H1 (cell line): Measurements from ENCODE around the gene PDLIM4. TPM values are rescaled to one million over a fixed set of nuclear protein-coding genes. Genes with fewer than 3 reads are reported as not detected.

Source experiments
- CTCF ChIA-PET: fragments of 300-600 bp; sonication (Branson Sonifier 250); formaldehyde crosslinking; loops from one replicate; lab custom pipeline; 2021; ENCODE audit not compliant: partially characterized antibody; lab: Charles Lee
- POLR2A ChIA-PET: fragments of 300-600 bp; sonication (Branson Sonifier 250); formaldehyde crosslinking; loops from one replicate; lab custom pipeline; 2021; ENCODE audit warnings: inconsistent platforms; ENCODE audit not compliant: partially characterized antibody; lab: Charles Lee
- DNase-seq, 2 experiments: peaks; one replicate each; pipeline versions ENCODE4 v3.0.0 to v3.0.0-alpha.2; 2010 to 2022; ENCODE audit warnings: low spot score in 2 of 2, low read depth in 1 of 2, mixed read lengths in 1 of 2
- FAIRE-seq: peaks from 2 replicates; lab custom pipeline; 2011; peaks lifted over from hg19 to GRCh38; lab: Jason Lieb, UNC
- H2AFZ ChIP-seq: 2 replicates; pipeline ENCODE4 v1.8.1; 2012; ENCODE audit warnings: low read length, inconsistent platforms
- H2AK5ac ChIP-seq: 2 replicates; pipeline ENCODE4 v1.6.1; 2013; ENCODE audit warnings: low read depth, low read length
- H2BK120ac ChIP-seq: replicated peaks from 2 replicates; pipeline ENCODE3; 2013; ENCODE audit warnings: low read depth, low read length, inconsistent platforms
- H2BK12ac ChIP-seq: 2 replicates; pipeline ENCODE4 v1.6.1; 2013; ENCODE audit warnings: low read depth, low read length
- H2BK15ac ChIP-seq: 2 replicates; pipeline ENCODE4 v1.6.1; 2013; ENCODE audit warnings: low read length
- H2BK20ac ChIP-seq: 2 replicates; pipeline ENCODE4 v1.6.1; 2013; ENCODE audit warnings: low read length
- H2BK5ac ChIP-seq: 2 replicates; pipeline ENCODE4 v1.6.1; 2013; ENCODE audit warnings: low read depth, low read length
- H3K14ac ChIP-seq: 2 replicates; pipeline ENCODE4 v1.6.1; 2013; ENCODE audit warnings: inconsistent platforms; ENCODE audit not compliant: insufficient read length
- H3K18ac ChIP-seq: 2 replicates; pipeline ENCODE4 v1.6.1; 2013; ENCODE audit warnings: low read length; ENCODE audit errors: extremely low read depth
- H3K23ac ChIP-seq: 2 replicates; pipeline ENCODE4 v1.6.1; 2013; ENCODE audit warnings: inconsistent platforms; ENCODE audit not compliant: insufficient read length
- H3K23me2 ChIP-seq: 2 replicates; pipeline ENCODE4 v1.6.1; 2013; ENCODE audit warnings: low read depth, low read length
- H3K27ac ChIP-seq: 2 replicates; pipeline ENCODE4 v1.6.1; 2011; ENCODE audit warnings: low read depth, low read length, inconsistent platforms
- H3K27me3 ChIP-seq, 4 experiments: replicated peaks in 1 of 4; 1 replicate in 1 of 4; 2 replicates in 3 of 4; pipeline versions ENCODE4 v1.6.1 to v1.8.1; 2011 to 2013; ENCODE audit warnings: low read length in 3 of 4, mild to moderate bottlenecking in 3 of 4, inconsistent platforms in 2 of 4, mixed read lengths in 2 of 4, moderate library complexity in 1 of 4; ENCODE audit not compliant: control insufficient read depth in 3 of 4, insufficient read depth in 3 of 4; ENCODE audit errors: extremely low read depth in 1 of 4
- H3K36me3 ChIP-seq, 4 experiments: 2 replicates each; pipeline versions ENCODE4 v1.6.1 to v1.8.1; 2011 to 2013; ENCODE audit warnings: mild to moderate bottlenecking in 4 of 4, low read length in 3 of 4, moderate library complexity in 2 of 4, control low read depth in 1 of 4, inconsistent platforms in 1 of 4; ENCODE audit not compliant: insufficient read depth in 4 of 4, control insufficient read depth in 2 of 4
- H3K4ac ChIP-seq: replicated peaks from 2 replicates; pipeline ENCODE3; 2013; ENCODE audit warnings: low read length, low read depth, mixed read lengths, inconsistent platforms; ENCODE audit not compliant: insufficient read length
- H3K4me1 ChIP-seq, 4 experiments: replicated peaks in 1 of 4; 1 replicate in 1 of 4; 2 replicates in 3 of 4; pipeline versions ENCODE4 v1.6.1 to v1.8.1; 2011 to 2013; ENCODE audit warnings: low read length in 3 of 4, inconsistent platforms in 2 of 4, mixed read lengths in 1 of 4; ENCODE audit not compliant: insufficient read depth in 4 of 4, control insufficient read depth in 3 of 4
- H3K4me2 ChIP-seq, 2 experiments: 2 replicates each; pipeline versions ENCODE4 v1.6.1 to v1.8.1; 2011 to 2013; ENCODE audit warnings: low read depth in 2 of 2, low read length in 2 of 2, control low read depth in 1 of 2, inconsistent platforms in 1 of 2, mild to moderate bottlenecking in 1 of 2; ENCODE audit not compliant: insufficient read depth in 1 of 2
- H3K4me3 ChIP-seq, 4 experiments: fragments of 200-600, 300-600 bp in 1 of 4; sonication (generic), shearing (Covaris generic), sonication (Bioruptor Twin) in 1 of 4; 2 replicates each; pipeline versions ENCODE4 v1.5.1 to v1.8.1; 2011 to 2016; ENCODE audit warnings: low read length in 4 of 4, low read depth in 3 of 4, control low read depth in 2 of 4, inconsistent platforms in 2 of 4, mild to moderate bottlenecking in 2 of 4, mixed read lengths in 1 of 4, moderate library complexity in 1 of 4; ENCODE audit not compliant: insufficient read depth in 2 of 4; ENCODE audit errors: extremely low read depth in 1 of 4
- H3K56ac ChIP-seq: replicated peaks from 2 replicates; pipeline ENCODE3; 2013; ENCODE audit warnings: low read depth, mild to moderate bottlenecking, mixed read lengths, low read length, inconsistent platforms; ENCODE audit not compliant: insufficient read length
- H3K79me1 ChIP-seq: 2 replicates; pipeline ENCODE4 v1.6.1; 2013; ENCODE audit warnings: low read depth, low read length, control low read depth
- H3K79me2 ChIP-seq, 2 experiments: 2 replicates each; pipeline versions ENCODE4 v1.6.1 to v1.8.1; 2012 to 2013; ENCODE audit warnings: low read length in 2 of 2, mild to moderate bottlenecking in 2 of 2, inconsistent platforms in 1 of 2; ENCODE audit not compliant: insufficient read depth in 2 of 2, control insufficient read depth in 1 of 2
- H3K9ac ChIP-seq, 4 experiments: replicated peaks in 1 of 4; 1 replicate in 1 of 4; 2 replicates in 3 of 4; pipeline versions ENCODE4 v1.6.1 to v1.8.1; 2011 to 2013; ENCODE audit warnings: low read depth in 3 of 4, low read length in 3 of 4, control low read depth in 2 of 4, mild to moderate bottlenecking in 2 of 4, moderate library complexity in 2 of 4, inconsistent platforms in 1 of 4; ENCODE audit errors: extremely low read depth in 1 of 4
- H3K9me3 ChIP-seq, 2 experiments: 2 replicates each; pipeline versions ENCODE4 v1.6.1 to v1.8.1; 2012 to 2013; ENCODE audit warnings: mild to moderate bottlenecking in 2 of 2, moderate library complexity in 2 of 2, control low read depth in 1 of 2, inconsistent platforms in 1 of 2, low read depth in 1 of 2, low read length in 1 of 2, mixed read lengths in 1 of 2; ENCODE audit not compliant: insufficient read depth in 2 of 2
- H4K20me1 ChIP-seq, 2 experiments: replicated peaks in 1 of 2; 2 replicates each; pipeline versions ENCODE3 to v1.8.1; 2011 to 2013; ENCODE audit warnings: inconsistent platforms in 2 of 2, low read length in 2 of 2, mild to moderate bottlenecking in 1 of 2; ENCODE audit not compliant: insufficient read depth in 2 of 2, control insufficient read depth in 1 of 2
- H4K5ac ChIP-seq: 2 replicates; pipeline ENCODE4 v1.6.1; 2013; ENCODE audit warnings: low read length, low read depth, mixed read lengths, inconsistent platforms; ENCODE audit not compliant: insufficient read length
- H4K8ac ChIP-seq: 2 replicates; pipeline ENCODE4 v1.8.0; 2013; ENCODE audit warnings: mild to moderate bottlenecking, moderate library complexity, low read length, inconsistent platforms; ENCODE audit not compliant: insufficient read depth; ENCODE audit errors: extremely low read depth
- H4K91ac ChIP-seq: replicated peaks from 2 replicates; pipeline ENCODE3; 2013; ENCODE audit warnings: low read length, mixed read lengths, inconsistent platforms; ENCODE audit not compliant: insufficient read length
- ASH2L ChIP-seq: fragments of 200-600, 300-600 bp; sonication (generic); IDR thresholded peaks from one replicate; pipeline ENCODE4 v1.7.1; 2017; ENCODE audit warnings: low read length
- ATF3 ChIP-seq: IDR thresholded peaks from 2 replicates; pipeline ENCODE4 v1.6.1; 2011; ENCODE audit warnings: low read depth, mild to moderate bottlenecking, low read length; ENCODE audit not compliant: insufficient read depth
- CHD2 ChIP-seq: IDR thresholded peaks from 2 replicates; pipeline ENCODE4 v1.6.1; 2012; ENCODE audit warnings: low read length, improper control_type of control experiment
- HDAC6 ChIP-seq: IDR thresholded peaks from one replicate; pipeline ENCODE4 v1.7.1; 2012; ENCODE audit warnings: low read depth, mild to moderate bottlenecking, inconsistent platforms, low read length, moderate library complexity
- TAF1 ChIP-seq: IDR thresholded peaks from 2 replicates; pipeline ENCODE4 v1.6.1; 2011; ENCODE audit warnings: mild to moderate bottlenecking, low read depth, low read length
- WGBS, 2 experiments: shearing (Covaris generic) in 1 of 2; methylation state at CpG; one replicate each; pipeline versions ENCODE4 v1.1.6 to v1.1.7; 2013 to 2015; ENCODE audit warnings: low lambda C conversion rate in 2 of 2, mixed read lengths in 2 of 2, inconsistent platforms in 1 of 2, low coverage in 1 of 2, missing lambda C conversion rate in 1 of 2; ENCODE audit not compliant: insufficient replicate concordance in 2 of 2, insufficient coverage in 1 of 2, insufficient read length in 1 of 2; ENCODE audit errors: extremely low coverage in 1 of 2, missing lambda C conversion rate in 1 of 2; 5-methylcytosine and 5-hydroxymethylcytosine counted together
- polyA plus RNA-seq, 7 experiments: library from polyadenylated mRNA; depleted of rRNA in 3 of 7; stranded (reverse) in 5 of 7; unstranded in 2 of 7; fragments of >200 nt in 5 of 7; fragments of 200-250 nt in 2 of 7; gene quantifications; 1 replicate in 5 of 7; 2 replicates in 1 of 7; 4 replicates in 1 of 7; pipeline versions ENCODE4 v1.2.1 to v1.2.3, GENCODE V29; 2011 to 2013; ENCODE audit warnings: missing spikeins in 2 of 7, mixed read lengths in 2 of 7
- total RNA-seq: library from RNA; stranded (reverse); fragmentation: NEBNext Ultra II Directional; extraction: Animal tissue kit (Norgen Biotek cat#: 25700); gene quantifications from 2 replicates; pipeline ENCODE4 v1.2.1, GENCODE V29; 2021

PDLIM4 gene
- total and polyA plus RNA-seq, 2 of the 8 experiments (the other 6 are each of a cell fraction or from before 2014, with no cell fraction given): 10.7 to 29.1 TPM

GRCh38 chr5:132256086-132256782, 1.3 kb upstream of the PDLIM4 start:
- no peak overlapping the region for H2BK5ac ChIP-seq
- H3K23me2 ChIP-seq: peaks cover 10% of the 10 kb centered on the region; the same call in 1 of the 2 replicates
- ChIA-PET CTCF (interaction anchor here (1.0 to 5.2 kb wide), 6 partner anchors 7 to 244 kb away, joined by 3 to 40 read pairs (median 8); no protein-coding TSS in a partner anchor), POLR2A (interaction anchor here (1.4 kb wide), 1 partner anchor 9 kb away, joined by 3 read pairs; no protein-coding TSS in a partner anchor)
- H3K14ac ChIP-seq: no peak overlapping the region
- no peak overlapping the region for H2BK20ac ChIP-seq
- DNase-seq (no peak), FAIRE-seq (no peak)
- H3K27ac ChIP-seq: no peak overlapping the region
- no peak overlapping the region for H3K56ac ChIP-seq
- H2BK12ac ChIP-seq: no peak overlapping the region
- no peak overlapping the region for H3K23ac ChIP-seq
- no peaks in the 10 kb centered on the region for H3K36me3 ChIP-seq
- H3K79me1 ChIP-seq: no peaks in the 10 kb centered on the region; the same call in 1 of the 2 replicates
- H3K4me2 ChIP-seq: peak overlapping the region in 1 of 2 experiments; percentile 74; a peak in 1 of 4 replicates
- no peak overlapping the region for H3K18ac ChIP-seq
- no peaks in the 10 kb centered on the region for H4K20me1 ChIP-seq
- no peaks in the 10 kb centered on the region for H3K9me3 ChIP-seq
- no peak overlapping the region for H2BK120ac ChIP-seq
- no peak overlapping the region; a peak in 1 of 8 replicates for H3K4me3 ChIP-seq
- H2BK15ac ChIP-seq: no peak overlapping the region
- no peak overlapping the region for H3K9ac ChIP-seq
- peaks cover 0 to 10% (median 9%) of the 10 kb centered on the region in 4 experiments; a peak in 3 of 7 replicates for H3K27me3 ChIP-seq
- no peak overlapping the region for H3K4ac ChIP-seq
- no peak overlapping the region for H4K5ac ChIP-seq
- H3K4me1 ChIP-seq: peaks cover 0 to 19% (median 6%) of the 10 kb centered on the region in 4 experiments; a peak in 6 of 7 replicates
- no peak overlapping the region for H4K91ac ChIP-seq
- WGBS, 2 experiments: 94% methylated on average over 4 of the region's 4 CpGs; no CpG with 5 or more reads in 1 of the 2 experiments
- no peaks in the 10 kb centered on the region for H3K79me2 ChIP-seq
- TF ChIP-seq HDAC6: no peak
- TF ChIP-seq TAF1: no peak
- no peak for TF ChIP-seq ASH2L
- no peak for TF ChIP-seq CHD2
- TF ChIP-seq ATF3: no peak
- no peak overlapping the region for H4K8ac ChIP-seq
- H2AK5ac ChIP-seq: no peak overlapping the region
- no peak overlapping the region for H2AFZ ChIP-seq
